IPS-18c (cell line): ENCODE data around the gene ASL.
"Not testable (repeated sequence)": the region's sequence is repeated elsewhere in the genome, so short reads cannot be mapped to it uniquely, and the experiment has no call there.

Source experiments
- H3K4me3 ChIP-seq: 2 replicates; pipeline ENCODE4 v1.7.0; 2013; ENCODE audit warnings: low read depth, mild to moderate bottlenecking, low read length, moderate library complexity; ENCODE audit not compliant: insufficient read depth
- H3K9me3 ChIP-seq: one replicate; pipeline ENCODE4 v1.6.1; 2013; ENCODE audit warnings: mild to moderate bottlenecking, low read length, moderate library complexity; ENCODE audit not compliant: control insufficient read depth, insufficient read depth

Gene ASL

DNA sequence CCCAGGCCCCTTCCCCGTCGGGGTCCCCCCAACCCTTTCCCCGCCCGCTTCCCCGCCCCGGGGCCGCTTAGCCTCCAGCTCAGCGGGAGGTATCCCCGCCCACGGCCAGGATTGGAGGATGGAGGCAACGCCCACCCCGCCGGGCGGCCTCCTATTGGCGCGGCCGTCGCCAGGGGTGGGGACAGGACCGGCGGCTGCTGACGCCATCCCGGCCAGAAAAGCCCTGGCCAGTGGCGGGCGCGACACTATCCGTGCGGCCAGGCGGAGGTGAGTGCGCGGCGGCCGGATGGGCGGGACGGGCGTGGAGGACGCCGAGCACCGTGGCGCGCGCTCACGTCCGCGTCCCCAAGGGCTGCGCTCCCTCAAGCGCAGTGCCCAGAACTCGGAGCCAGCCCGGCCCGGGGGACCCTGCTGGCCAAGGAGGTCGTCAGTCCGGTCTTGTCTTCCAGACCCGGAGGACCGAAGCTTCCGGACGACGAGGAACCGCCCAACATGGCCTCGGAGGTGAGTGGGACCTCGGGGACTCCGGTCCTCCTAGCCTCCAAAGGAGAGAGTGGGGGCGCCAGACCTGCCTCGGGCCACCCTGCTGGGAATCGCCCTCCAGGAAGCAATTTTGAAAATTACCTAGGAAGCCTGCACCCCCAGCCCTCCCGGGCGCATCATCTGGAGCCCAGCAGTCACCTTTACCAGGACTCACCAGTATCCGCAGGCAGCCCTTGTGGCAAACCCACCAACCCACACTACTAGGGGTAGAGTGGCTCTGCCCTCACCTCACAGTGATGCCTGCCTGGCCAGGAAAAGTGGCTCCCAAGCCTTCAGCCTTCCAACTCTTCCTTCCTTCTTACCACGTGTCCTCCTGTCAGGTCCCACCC is at the start of gene ASL:
TSS of gene ASL (plus strand) at position 230 of the 872 bp plus-strand sequence. CDS start at position 493, 263 bp downstream.
- no peaks in the 10 kb centered on the region for H3K9me3 ChIP-seq

DNA sequence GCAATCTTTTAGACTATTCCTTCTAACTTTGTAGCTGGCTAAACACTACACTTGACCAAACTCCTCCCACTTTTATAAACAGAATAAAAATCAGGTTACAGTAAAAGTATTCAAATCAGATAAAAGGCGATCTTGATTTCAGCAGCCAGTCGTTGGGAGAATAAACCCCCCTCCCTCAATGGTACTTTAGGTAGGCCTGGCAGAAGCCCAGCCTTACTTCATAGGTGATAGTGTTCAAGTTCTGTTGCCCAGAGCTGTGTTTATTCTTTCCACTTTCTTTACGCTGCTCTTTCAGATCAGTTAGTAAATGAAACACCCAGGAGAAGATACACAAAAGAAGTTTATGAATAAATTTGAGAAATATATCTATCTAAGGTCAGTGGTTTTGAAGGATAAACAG is 47.3 kb upstream of the ASL start:
- H3K9me3 ChIP-seq, H3K4me3 ChIP-seq: not testable (repeated sequence)

More for the DNA sequence above, at the start of gene ASL:
- peak within 1 kb of the TSS; percentile 94 for H3K4me3 ChIP-seq

DNA sequence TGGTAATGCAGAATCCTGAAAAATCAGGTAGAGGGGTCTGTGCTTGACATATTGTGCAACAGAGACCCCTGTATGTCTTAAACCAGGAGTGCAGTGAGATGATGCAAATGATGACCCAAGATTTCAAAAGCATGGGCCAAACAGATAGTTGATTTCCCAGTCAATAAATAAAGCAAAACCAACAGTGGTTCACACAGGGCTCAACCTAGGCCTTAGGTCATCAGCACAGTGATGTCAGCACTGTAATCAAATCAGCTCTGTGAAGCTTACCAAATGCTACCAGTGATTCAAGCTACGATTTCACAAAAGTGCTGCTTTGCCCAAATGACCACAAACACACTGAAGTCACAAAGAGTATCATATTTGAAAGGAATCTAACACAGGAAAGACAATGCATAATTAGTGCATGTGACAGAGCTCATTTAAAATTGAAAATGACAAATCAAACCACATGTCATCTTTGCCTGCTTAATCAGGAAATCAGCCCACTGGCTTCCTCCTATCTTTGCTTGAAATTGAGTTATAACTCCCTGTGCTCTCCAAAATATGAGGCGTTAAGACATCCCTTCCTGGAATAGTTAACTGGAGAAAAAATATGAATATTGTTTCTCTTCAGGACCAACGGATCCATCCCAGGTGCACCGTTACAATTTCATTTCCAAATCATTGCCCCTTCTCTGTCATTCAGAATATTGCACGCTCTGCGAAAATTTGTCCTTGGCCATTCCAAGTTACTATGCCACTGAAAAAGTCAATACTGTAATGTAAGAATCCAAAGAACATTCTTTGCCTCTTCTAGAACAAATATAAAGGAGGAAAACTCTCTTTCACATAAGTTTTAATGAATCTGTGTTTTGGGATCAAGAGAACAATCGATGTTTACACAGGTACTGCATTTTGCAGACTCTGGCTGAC is 41.9 kb upstream of the ASL start:
- no peaks in the 10 kb centered on the region for H3K9me3 ChIP-seq
- H3K4me3 ChIP-seq: no peak overlapping the region

DNA sequence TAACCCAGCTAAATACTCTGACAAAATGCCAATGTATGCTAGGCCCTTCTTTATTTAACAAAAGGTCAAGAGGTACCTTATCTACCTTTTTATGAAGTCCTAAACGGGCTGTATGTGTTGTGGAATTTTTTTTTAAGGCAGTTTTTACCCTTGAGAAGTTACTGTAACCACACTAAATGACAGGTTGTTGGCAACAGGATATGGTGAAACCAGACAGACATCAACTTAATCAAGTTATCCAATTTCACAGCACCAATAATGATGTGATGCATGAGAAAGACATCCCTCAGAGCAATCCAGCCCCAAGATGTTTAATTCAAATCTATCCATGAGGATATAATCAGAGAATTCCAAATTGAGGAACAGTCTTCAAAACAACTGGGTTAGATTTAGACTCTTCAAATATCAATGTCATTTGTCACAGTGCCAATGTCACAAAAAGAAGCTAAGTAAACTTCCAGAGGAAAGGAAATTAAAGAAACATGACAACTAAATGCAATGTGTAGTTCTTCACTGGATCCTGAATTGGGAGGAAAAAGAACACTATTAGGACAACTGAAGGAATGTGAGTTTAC is 41.1 kb upstream of the ASL start:
- not testable (repeated sequence) for H3K4me3 ChIP-seq, H3K9me3 ChIP-seq

DNA sequence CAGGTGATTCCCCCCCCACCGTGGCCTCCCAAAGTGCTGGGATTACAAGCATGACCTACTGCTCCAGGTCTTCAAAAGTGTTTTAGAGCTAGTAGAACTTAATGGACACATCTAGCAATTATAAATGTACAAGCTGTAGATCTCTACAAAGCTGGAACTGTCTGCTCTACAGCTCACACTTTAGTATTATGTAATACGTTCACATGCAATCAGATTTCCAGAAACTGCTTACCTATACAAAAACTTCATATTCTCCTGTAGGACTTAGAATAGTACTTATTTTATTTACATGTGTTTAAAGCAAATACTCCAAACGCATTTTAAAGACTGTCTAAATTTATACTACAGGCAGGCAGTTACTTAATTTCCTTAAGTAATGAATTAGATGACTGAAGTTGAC is 39.2 kb upstream of the ASL start:
- no peak overlapping the region for H3K4me3 ChIP-seq
- H3K9me3 ChIP-seq: no peaks in the 10 kb centered on the region

DNA sequence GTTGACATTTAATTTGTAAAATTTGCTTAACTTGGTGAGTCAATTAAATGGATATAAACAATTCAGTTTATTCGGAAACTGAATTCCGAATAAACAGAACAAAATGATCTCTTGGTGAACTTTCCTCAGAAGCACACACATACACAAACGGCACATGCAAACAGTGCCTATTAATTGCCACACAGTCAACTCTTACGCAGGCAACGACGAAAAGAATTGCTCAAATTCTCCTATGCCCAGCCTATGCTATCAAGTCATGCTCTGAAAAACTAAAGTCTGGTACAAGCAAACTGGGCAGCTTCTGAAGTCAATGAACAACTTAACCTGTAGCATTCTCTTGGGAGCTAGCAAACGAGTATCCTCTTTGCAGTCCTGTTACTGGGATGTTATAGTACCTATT is 38.8 kb upstream of the ASL start:
- no peak overlapping the region for H3K4me3 ChIP-seq
- no peaks in the 10 kb centered on the region for H3K9me3 ChIP-seq

DNA sequence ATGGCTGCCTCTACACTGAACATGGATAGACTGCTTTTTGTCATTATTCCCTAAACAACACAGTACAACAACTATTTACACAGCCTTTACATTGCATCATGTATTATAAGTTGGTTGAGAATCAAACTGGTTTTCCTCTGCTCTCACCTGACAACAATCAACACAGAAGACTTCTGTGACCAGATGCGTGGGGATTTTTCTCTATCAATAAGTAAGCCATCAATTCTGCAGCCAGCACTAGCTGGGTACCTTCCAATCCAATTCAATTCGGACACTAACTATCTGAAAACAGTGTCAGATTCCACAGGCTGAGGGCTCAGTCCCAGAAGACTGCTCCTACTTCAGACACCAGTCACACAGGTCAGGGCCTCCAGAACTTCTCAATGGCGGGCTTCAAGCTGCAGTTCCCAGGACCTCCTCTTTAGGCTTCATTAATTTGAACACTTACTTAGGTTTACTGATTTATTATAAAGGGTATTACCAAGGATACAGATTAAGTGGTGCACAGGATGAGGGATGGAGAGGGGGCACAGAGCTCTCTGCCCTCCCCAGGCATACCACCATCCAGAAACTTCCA is 36.4 kb upstream of the ASL start:
- H3K9me3 ChIP-seq: no peaks in the 10 kb centered on the region
- H3K4me3 ChIP-seq: no peak overlapping the region

DNA sequence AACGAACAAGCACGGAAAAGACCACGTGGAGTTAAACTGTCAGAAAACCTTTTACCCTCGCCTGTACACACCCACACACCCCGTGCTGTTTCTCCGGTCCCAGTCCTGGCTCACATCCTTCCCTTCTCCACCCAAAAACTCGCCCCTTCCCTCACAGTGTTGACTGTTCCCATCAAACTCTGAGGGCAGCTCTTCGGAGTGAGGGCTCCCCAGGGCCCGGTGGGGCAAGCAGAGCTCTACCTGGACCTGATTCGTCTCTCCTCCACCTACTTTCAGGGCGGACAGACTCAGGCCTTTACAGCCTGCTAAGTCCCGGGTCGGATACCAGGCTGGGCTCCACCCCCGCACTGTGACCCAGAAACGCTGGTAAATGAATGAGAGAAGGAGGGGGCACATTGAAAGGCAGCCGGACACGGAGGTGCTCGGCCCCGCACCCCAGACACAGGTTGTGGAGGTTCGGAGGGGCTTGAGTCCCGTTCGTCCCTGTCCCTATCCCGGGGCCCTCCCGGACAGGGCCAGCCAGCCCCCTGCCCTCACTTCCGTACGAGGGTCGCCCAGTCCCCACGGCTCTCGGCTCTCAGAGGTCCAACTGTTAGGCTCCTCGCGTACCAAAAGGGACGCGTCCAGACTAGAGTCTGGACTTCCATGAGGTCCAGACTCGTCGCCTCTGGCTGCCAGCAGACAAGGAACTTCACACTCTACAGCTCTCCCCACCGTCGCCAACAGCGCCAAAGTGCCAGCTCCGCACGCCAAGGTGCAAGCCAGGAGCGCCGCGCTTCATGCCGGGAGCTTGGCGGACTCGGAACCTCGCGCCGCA is 31.7 kb upstream of the ASL start:
- no peaks in the 10 kb centered on the region for H3K9me3 ChIP-seq
- peak overlapping the region; percentile 22 for H3K4me3 ChIP-seq

DNA sequence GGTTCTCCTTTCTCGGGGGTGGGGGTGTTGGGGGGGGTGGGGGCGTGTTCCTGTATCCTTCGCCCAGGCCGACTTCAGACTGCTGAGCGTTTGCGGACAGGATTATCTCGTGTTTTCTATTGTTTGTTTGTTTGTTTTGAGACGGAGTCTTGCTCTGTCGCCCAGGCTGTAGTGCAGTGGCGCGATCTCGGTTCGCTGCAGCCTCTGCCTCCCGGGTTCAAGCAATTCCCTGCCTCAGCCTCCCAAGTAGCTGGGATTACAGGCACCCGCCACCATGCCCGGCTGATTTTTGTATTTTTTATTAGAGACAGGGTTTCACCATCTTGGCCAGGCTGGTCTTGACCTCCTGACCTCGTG is 31.1 kb upstream of the ASL start:
- not testable (repeated sequence) for H3K9me3 ChIP-seq
- peak overlapping the region; percentile 22 for H3K4me3 ChIP-seq

DNA sequence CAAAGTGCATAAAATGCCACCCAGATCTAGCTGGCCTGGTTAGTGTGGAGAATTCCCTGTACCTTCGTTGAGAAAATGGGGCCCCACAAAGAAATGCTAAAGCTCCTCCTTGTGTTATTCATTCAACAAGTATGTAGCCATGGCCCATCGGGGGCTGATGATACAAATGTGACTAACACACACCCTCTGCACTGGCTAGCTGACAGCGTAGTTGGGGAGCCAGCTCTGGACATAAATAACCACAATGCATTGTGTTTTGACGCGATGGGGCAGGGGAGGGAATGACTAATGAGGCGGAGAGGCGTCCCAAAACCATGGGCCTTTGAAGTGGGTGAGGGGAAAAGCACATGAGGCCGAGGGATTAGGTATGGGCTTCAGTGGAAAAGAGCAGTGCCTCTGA is 28.2 kb upstream of the ASL start:
- H3K9me3 ChIP-seq: no peaks in the 10 kb centered on the region
- no peak overlapping the region for H3K4me3 ChIP-seq

DNA sequence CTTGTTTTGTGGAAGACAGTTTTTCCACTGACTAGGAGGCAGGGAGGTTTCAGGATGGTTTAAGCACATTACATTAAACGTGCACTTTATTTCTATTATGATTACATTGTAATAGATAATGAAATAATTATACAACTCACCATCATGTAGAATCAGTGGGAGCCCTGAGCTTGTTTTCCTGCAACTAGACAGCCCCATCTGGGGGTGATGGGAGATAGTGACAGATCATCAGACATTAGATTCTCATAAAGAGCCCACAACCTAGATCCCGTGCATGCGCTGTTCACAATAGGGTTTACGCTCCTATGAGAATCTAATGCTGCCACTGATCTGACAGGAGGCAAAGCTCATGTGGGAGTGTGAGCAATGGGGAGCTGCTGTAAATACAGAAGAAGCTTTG is 25.7 kb upstream of the ASL start:
- not testable (repeated sequence) for H3K4me3 ChIP-seq, H3K9me3 ChIP-seq

DNA sequence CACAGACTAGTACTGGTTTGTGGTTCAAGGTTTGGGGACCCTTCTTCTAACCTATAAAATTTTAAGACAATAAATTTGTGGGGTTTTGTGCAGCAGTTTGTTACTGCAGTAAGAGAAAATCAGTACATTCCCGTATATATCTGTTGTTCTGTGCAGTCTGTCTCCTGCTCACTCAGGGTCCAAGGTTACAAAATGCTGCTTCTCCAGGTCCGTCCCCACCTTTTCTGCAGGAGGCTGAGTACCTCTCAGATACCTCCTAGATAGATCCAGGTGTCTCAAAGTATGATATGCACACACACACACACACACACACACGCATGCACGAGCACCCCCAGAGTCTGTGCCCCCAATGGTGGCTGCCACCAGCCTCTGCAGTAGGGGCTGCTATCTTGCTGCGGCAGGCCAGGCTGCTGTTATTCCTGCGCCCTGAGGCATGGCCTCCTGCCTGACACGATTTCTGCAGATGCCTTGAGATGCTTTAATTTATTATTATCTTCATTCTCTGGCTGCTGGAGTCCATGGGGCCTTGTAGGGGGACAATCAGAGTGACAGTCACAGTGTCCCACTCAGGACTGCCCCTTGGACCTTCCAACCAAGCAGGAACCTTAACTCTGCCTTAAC is 25.2 kb upstream of the ASL start:
- no peaks in the 10 kb centered on the region for H3K9me3 ChIP-seq
- H3K4me3 ChIP-seq: no peak overlapping the region

DNA sequence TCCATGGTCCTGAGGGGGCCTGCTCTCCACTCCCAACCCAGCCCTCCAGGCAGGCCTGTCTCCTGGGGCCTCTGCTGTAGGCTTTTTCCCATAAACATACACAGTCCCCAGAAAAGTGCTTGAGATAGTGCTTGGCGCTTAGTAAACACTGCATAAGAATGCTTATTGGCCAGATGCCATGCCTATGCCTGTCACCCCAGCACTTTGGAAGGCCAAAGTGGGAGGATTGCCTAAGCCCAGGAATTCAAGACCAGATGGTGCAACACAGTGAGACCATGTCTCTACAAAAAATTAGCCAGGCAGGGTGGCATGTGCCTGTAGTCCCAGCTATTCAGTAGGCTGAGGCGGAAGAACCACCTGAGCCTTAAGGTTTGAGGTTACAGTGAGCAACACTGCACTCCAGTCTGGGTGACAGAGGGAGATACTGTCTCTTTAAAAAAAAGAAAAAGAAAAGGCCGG is 24.6 kb upstream of the ASL start:
- H3K4me3 ChIP-seq: no peak overlapping the region
- no peaks in the 10 kb centered on the region for H3K9me3 ChIP-seq

DNA sequence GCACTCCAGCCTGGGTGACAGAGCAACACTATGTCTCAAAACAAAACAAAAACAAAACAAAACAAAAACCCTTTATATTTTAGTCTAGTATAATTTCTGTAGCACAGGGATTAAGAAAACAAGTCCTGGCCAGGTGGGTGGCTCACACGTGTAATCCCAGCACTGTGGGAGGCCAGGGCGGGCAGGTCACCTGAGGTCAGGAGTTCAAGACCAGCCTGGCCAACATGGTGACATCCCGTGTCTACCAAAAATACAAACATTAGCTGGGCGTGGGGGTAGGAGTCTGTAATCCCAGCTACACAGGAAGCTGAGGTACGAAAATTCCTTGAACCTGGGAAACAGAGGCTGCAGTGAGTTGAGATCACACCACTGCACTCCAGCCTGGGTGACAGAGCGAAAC is 23.2 kb upstream of the ASL start:
- no peaks in the 10 kb centered on the region for H3K9me3 ChIP-seq
- H3K4me3 ChIP-seq: no peak overlapping the region

DNA sequence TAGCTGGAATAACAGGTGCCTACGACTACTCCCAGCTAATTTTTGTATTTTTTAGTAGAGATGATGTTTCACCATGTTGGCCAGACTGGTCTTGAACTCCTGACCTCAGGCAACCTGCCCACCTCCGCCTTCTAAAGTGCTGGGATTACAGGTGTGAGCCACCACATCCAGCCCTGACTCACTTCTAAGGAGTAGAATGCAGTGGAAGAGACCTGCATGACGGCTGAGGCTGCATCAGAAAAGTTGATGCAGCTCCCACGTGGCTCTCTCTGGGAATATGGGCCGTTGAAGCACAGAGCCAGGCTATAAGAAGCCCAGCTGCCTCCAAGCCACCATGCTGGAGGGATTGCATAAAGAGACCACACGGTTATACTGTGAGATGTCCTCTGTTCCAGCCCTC is 21.6 kb upstream of the ASL start:
- H3K9me3 ChIP-seq: no peaks in the 10 kb centered on the region
- no peak overlapping the region for H3K4me3 ChIP-seq

DNA sequence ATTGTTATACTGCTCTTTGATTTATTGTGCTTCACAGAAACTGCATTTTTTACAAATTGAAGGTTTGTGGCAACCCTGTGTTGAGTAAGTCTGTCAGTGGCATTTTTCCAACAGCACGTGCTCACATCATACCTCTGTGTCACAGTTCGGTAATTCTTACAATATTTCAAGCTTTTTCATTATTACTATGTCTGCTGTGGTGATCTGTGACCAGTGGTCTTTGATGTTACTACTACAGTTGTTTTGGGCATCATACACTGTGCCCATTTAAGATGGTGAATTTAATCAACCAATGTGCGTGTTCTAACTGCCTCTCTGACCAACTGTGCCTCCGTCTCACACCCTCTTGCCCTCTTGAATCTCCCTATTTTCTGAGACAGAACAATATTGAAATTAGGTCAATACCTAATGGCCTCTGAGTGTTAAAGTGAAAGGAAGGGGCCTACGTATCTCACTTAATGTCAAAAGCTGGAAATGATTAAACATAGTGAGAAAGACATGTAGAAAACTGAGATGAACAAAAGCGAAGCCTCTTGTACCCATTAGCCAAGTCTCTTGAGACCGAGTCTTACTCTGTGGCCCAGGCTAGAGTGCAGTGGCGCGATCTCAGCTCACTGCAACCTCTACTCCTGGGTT is 20.2 kb upstream of the ASL start:
- no peak overlapping the region for H3K4me3 ChIP-seq
- H3K9me3 ChIP-seq: no peaks in the 10 kb centered on the region
